ENCODE data around the gene MCTP1.

MCTP1 gene

DNA sequence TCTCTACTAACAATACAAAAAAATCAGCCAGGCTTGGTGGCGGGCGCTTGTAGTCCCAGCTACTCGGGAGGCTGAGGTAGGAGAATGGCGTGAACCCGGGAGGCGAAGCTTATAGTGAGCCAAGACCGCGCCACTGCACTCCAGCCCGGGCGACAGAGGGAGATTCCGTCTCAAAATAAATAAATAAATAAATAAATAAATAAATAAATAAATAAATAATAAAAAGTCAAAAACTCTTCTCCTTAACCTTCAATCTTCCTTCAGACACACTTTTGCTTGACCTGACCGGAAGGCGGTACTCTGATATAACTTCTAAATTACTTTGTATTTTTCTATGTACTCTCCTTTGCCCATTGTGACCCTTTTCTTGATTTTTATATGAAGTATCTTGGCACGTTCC lies 364.3 kb downstream of the MCTP1 start:
- DNase-seq, result no peak

GRCh38 chr5:94916619-94917018 lies 368.3 kb downstream of the MCTP1 start:
- no peak for DNase-seq

GRCh38 chr5:94911276-94911675 lies 373.6 kb downstream of the MCTP1 start:
- DNase-seq, result no peak

- no peak for DNase-seq
These were observed 374.2 kb downstream of the MCTP1 start for GRCh38 chr5:94910721-94911120.

GRCh38 chr5:94908889-94909480 lies 375.9 kb downstream of the MCTP1 start:
- peak; percentile 4 for DNase-seq

- no peak for DNase-seq
These were observed 378.1 kb downstream of the MCTP1 start for GRCh38 chr5:94906750-94907149.

GRCh38 chr5:94903726-94904125 lies 381.2 kb downstream of the MCTP1 start:
- no peak for DNase-seq

DNA sequence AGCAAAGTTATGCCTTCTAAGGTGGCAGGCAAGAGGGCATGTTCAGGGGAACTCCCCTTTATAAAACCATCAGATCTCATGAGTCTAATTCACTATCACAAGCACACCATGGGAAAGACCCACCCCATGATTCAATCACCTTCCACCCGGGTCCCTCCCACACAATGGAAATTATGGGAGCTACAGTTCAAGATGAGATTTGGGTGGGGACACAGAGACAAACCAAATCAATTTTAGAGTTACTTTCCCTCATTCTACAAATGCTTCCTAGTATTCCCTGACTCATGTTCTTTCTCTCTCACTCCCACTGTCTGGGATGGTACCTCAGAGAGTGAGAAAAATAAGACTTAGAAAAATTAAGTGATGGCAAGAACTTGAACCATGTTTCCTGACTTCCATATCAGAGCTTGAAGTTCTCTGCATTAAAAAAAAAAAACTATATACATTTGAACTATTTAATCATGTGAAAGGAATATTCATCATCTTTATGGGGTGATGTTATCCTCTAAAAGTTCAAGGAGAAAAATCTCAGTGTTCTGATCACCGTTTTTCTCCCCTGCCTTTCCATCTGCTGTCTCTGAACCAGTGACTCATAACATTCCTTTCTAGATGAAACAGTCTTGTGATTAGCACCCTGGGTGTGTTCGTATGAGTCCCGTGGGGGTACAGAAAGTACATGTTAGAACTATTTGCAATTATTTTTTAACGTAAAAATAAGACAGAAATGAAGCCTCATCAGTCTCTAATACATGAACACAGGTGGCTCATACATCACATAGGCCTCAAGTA lies 383.5 kb downstream of the MCTP1 start:
- DNase-seq, result no peak

- no peak for DNase-seq
These were observed 384.8 kb downstream of the MCTP1 start for GRCh38 chr5:94900006-94900505.

- peak; percentile 1 for DNase-seq
These were observed 391.3 kb downstream of the MCTP1 start for GRCh38 chr5:94893412-94894135.

- no peak for DNase-seq
These were observed 392.9 kb downstream of the MCTP1 start for GRCh38 chr5:94891972-94892371.

DNA sequence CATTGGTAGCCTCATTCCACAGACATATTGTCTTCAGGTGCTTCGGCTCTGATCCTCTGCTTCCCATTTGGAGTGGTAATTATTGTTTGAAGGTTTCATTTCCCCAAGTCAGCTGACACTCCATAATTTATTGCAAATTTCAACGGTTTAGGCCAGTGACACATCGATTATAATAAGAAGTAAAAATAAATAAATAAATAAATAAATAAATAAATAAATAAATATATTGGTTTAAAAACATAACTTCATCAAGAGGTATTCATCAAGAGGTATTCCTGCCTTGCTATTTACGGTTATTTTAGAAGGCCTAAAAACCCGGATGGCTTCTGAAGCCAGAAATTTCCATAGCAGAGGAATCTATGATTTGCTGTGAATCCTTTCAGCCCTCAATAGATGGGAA lies 393.3 kb downstream of the MCTP1 start:
- DNase-seq, result no peak

DNA sequence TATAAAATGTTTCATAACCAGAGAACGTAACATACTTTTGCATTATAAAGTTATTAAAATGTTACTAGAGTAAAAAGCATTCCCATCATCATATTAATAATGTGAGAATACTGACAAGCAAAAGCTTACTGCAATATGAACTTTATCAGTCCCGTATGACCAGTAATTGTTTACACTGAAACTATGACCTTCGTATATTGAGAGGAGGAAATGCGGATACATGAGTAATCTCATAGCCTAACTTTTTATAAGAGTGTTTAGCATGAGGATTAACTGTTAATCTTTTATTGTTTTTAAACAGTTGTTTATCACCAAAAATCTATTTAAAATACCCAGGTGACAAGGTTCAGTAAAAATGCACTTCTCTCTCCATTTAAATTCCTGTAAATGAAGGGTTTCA lies 394.0 kb downstream of the MCTP1 start:
- DNase-seq, result no peak

DNA sequence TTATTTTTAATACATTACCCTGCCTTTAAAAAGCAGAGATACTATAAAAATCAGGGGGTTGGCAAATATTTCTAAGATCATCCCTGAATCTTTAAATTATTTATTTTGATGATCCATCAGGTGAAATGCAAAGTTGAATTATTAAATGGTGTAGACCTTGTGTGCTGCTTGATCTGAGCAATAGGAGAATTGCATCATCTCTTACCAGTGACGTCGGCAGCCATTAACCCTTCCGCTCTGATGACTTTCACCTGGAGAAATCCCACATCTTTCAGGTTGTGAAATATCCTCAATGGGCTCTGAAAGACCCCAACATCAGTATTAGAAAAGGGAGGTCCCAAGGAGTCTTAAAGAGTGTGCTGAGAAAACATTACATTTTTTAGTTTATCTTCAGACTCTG lies 396.2 kb downstream of the MCTP1 start:
- DNase-seq, result no peak

- DNase-seq, result no peak
These were observed 399.0 kb downstream of the MCTP1 start for GRCh38 chr5:94885931-94886330.

GRCh38 chr5:94884311-94884710 lies 400.6 kb downstream of the MCTP1 start:
- DNase-seq, result peak; percentile 2

- no peak for DNase-seq
These were observed 412.4 kb downstream of the MCTP1 start for GRCh38 chr5:94872526-94872925.

- no peak for DNase-seq
These were observed 414.2 kb downstream of the MCTP1 start for GRCh38 chr5:94870511-94871183.

- DNase-seq, result no peak
These were observed 415.0 kb downstream of the MCTP1 start for GRCh38 chr5:94869921-94870320.

GRCh38 chr5:94863951-94864350 lies 420.9 kb downstream of the MCTP1 start:
- no peak for DNase-seq

DNA sequence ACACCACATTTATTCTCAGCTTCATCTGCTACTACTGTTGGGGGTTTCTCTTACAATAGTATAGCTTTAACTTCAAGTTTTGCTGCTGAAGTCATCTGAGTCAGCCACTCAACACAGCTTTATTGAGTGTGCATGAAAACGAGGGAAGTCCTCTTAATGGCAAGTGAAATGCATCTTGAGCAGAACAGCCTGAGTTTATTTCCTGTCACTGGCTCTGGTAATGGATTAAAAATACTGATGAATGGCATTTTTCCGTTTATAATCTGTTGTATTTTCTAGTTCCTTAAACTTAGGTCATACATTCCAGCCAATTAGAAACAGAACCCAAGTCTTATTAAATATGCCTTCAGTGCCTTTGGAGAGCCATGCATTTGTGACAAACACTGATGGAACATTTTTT lies 427.8 kb downstream of the MCTP1 start:
- no peak for DNase-seq

DNA sequence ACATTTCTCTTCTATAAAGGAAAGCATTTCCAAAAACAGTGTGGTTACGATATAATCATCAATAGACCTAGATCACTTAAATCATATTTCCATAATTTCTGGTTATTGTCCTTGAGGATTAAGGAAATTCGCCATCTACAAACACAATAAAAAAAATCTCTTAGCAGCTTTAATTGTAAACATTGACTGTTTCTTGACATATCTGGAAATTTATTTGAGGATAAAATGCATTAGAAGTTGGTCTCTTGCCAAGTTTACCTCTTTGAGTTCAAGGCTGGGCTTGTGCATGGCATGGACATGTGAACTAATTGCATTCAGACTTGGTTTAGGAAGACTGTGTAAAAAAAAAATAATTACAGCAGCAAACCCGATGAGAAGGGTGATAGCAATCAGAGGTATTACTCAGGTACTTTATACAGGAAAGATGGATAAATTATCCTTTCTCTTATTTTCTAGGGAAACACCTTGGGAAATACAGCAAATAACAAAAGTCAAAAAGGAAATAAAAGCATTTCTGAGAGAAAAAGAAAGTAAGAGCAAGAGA lies 428.6 kb downstream of the MCTP1 start:
- DNase-seq, result no peak

DNA sequence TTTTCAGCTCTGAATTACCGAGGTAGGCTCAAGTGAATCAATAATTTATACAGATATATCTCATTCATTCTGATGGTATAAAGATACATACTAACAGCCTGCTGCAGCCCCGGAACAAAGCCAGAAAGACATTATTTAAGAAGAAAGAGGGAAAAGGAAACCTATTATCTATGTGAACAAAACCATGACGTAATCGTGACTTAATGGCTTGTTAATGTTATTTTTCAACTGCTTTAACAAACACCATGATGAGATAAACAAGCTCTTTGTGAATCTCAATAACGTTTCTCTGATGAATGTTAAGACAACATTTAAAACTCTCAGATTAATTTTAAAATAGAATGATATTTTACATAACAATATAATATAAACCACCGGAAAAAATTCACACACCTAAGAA lies 429.4 kb downstream of the MCTP1 start:
- DNase-seq, result no peak

All from NCI-H2107 (cell line).